ENCODE measurements around the gene DMAP1.

DNA sequence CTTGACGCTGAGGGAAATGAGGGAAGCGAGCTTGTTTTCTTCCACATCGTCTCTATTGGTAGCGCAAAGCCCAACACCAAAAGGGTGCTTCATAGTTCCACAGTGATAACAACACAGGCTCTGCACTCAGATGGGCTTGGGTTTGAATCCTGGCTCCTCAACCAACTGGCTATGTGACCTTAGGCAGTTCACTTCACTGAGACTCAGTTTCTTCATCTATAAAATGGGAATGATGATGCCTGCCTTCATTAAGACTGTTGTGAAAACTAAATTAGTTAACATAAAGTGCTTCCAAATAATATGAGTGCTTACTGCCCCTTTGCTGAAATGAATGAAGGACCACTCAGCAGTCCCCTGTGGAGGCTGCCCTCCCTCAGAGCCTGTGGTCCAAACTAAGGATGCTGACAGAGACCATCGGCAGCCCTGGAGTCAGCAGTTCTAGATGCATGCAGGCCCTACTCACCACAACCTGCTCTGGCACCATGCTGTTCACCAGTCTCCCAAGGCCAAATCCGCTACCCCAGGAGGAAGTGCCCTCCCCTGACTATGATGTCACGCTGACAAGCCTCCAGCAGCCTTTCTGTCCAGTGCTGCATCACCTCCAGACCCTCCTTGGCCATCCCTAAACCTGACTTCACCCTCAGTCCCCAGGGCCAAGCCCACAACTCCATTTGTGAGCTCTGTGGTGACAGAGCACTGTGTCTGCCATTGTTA is 30.7 kb downstream of the DMAP1 start:
- no peak for TF ChIP-seq ERG (CRISPR knock-in tag; IDR thresholded peaks at IDR 0.05)
- no peak for TF ChIP-seq CTCF (IDR thresholded peaks at IDR 0.05)
